MCF 10A (cell line): ENCODE results near the gene LINGO1. TPM values are rescaled to one million over a fixed set of nuclear protein-coding genes. Genes with fewer than 3 reads are reported as not detected.

Source experiments
- BruUV-seq: library from RNA; stranded (reverse); fragments of 400-500 nt; replicated peaks from 2 replicates; lab custom pipeline; 2021; lab: Mats Ljungman, UMichigan
- CTCF ChIA-PET: fragments of 300-600 bp; sonication (Branson Sonifier 250); formaldehyde crosslinking; extraction: SDS; loops from one replicate; lab custom pipeline; 2021; ENCODE audit warnings: antibody characterized with exemption, inconsistent platforms; lab: Yijun Ruan, JAX
- POLR2A ChIA-PET: fragments of 300-600, 350-650 bp; sonication (Branson Sonifier 250); formaldehyde crosslinking; extraction: SDS; loops from one replicate; lab custom pipeline; 2020; ENCODE audit warnings: antibody characterized with exemption, inconsistent platforms; lab: Yijun Ruan, JAX
- DNase-seq: peaks from one replicate; pipeline ENCODE4 v3.0.0-alpha.2; 2018; ENCODE audit not compliant: unreplicated experiment
- H3K27ac Mint-ChIP-seq: one replicate; pipeline ENCODE4 v1.8.0; 2022; ENCODE audit warnings: mild to moderate bottlenecking, low read depth, mixed read lengths; ENCODE audit not compliant: unreplicated experiment
- H3K27me3 Mint-ChIP-seq: one replicate; pipeline ENCODE4 v1.8.0; 2022; ENCODE audit warnings: mixed read lengths; ENCODE audit not compliant: insufficient read depth, unreplicated experiment
- H3K36me3 Mint-ChIP-seq: one replicate; pipeline ENCODE4 v1.8.0; 2022; ENCODE audit warnings: mild to moderate bottlenecking, moderate library complexity, mixed read lengths; ENCODE audit not compliant: insufficient read depth, unreplicated experiment
- H3K4me1 Mint-ChIP-seq: one replicate; pipeline ENCODE4 v1.8.0; 2022; ENCODE audit warnings: mixed read lengths; ENCODE audit not compliant: insufficient read depth, unreplicated experiment
- H3K4me3 Mint-ChIP-seq: one replicate; pipeline ENCODE4 v1.8.0; 2022; ENCODE audit warnings: mild to moderate bottlenecking, moderate library complexity, mixed read lengths; ENCODE audit not compliant: unreplicated experiment
- H3K9me3 Mint-ChIP-seq: one replicate; pipeline ENCODE4 v1.8.0; 2022; ENCODE audit warnings: mixed read lengths; ENCODE audit not compliant: unreplicated experiment
- CTCF ChIP-seq: fragments of 200-600 bp; IDR thresholded peaks from one replicate; pipeline ENCODE4 v1.8.0; 2022; ENCODE audit warnings: antibody characterized with exemption, mild to moderate bottlenecking; ENCODE audit not compliant: unreplicated experiment
- intact Hi-C: fragments of 100-400 bp; cut with micrococcal nuclease; formaldehyde crosslinking; loops from 2 replicates; pipeline ENCODE4 v1.14.1; 2022
- total RNA-seq: library from RNA; stranded (reverse); gene quantifications from 2 replicates; pipeline ENCODE4 v1.2.3, GENCODE V29; 2022

The LINGO1 gene
- total RNA-seq, 1 experiment from 2014 or later, result not detected

GRCh38 chr15:77568973-77569728 is 63.6 kb downstream of the LINGO1 start:
- TF ChIP-seq CTCF, result no peak
- no peak for DNase-seq
- H3K4me1 Mint-ChIP-seq, result no peaks in the 10 kb centered on the region
- H3K36me3 Mint-ChIP-seq, result no peaks in the 10 kb centered on the region
- BruUV-seq, result no TSS peak
- H3K9me3 Mint-ChIP-seq, result no peaks in the 10 kb centered on the region
- no peak overlapping the region for H3K4me3 Mint-ChIP-seq
- POLR2A ChIA-PET, result no interaction called here
- CTCF ChIA-PET, result interaction anchor here (0.6 to 0.9 kb wide), 2 partner anchors 24 to 27 kb away, joined by 3 to 4 read pairs; no protein-coding TSS in a partner anchor
- no peak overlapping the region for H3K27ac Mint-ChIP-seq
- H3K27me3 Mint-ChIP-seq, result no peaks in the 10 kb centered on the region
- intact Hi-C loops, result no loop called here

GRCh38 chr15:77568014-77568972 is 64.4 kb downstream of the LINGO1 start:
- H3K4me3 Mint-ChIP-seq, result no peak overlapping the region
- CTCF ChIA-PET, result interaction anchor here (0.5 to 1.1 kb wide), 3 partner anchors 24 to 471 kb away, joined by 3 read pairs; no protein-coding TSS in a partner anchor
- intact Hi-C loops, result no loop called here
- POLR2A ChIA-PET, result no interaction called here
- no peak for TF ChIP-seq CTCF
- no peak for DNase-seq
- H3K36me3 Mint-ChIP-seq, result no peaks in the 10 kb centered on the region
- no peaks in the 10 kb centered on the region for H3K9me3 Mint-ChIP-seq
- H3K4me1 Mint-ChIP-seq, result no peaks in the 10 kb centered on the region
- no peak overlapping the region for H3K27ac Mint-ChIP-seq
- BruUV-seq, result no TSS peak
- no peaks in the 10 kb centered on the region for H3K27me3 Mint-ChIP-seq

- POLR2A ChIA-PET, result no interaction called here
- no peak for TF ChIP-seq CTCF
- Mint-ChIP-seq H3K9me3 (no peaks in the 10 kb centered on the region), H3K27me3 (no peaks in the 10 kb centered on the region), H3K4me3 (no peak overlapping the region), H3K27ac (no peak overlapping the region), H3K4me1 (no peaks in the 10 kb centered on the region), H3K36me3 (no peaks in the 10 kb centered on the region)
- CTCF ChIA-PET, result interaction anchor here (0.5 to 1.1 kb wide), 2 partner anchors 23 to 470 kb away, joined by 3 read pairs; no protein-coding TSS in a partner anchor
- intact Hi-C loops, result no loop called here
- DNase-seq, result no peak
- no TSS peak for BruUV-seq
Measured at GRCh38 chr15:77567202-77567601, 65.5 kb downstream of the LINGO1 start.

GRCh38 chr15:77566092-77566491 is 66.6 kb downstream of the LINGO1 start:
- intact Hi-C loops, result no loop called here
- BruUV-seq, result no TSS peak
- Mint-ChIP-seq H3K4me3 (no peak overlapping the region), H3K9me3 (no peaks in the 10 kb centered on the region), H3K27ac (no peak overlapping the region), H3K36me3 (no peaks in the 10 kb centered on the region), H3K27me3 (peaks cover 8% of the 10 kb centered on the region), H3K4me1 (no peaks in the 10 kb centered on the region)
- ChIA-PET CTCF (interaction anchor here (0.6 to 0.7 kb wide), 2 partner anchors 15 to 289 kb away, joined by 3 to 4 read pairs; no protein-coding TSS in a partner anchor), POLR2A (no interaction called here)
- TF ChIP-seq CTCF, result no peak
- DNase-seq, result no peak
